Measurements from ENCODE around the gene DHDDS. TPM values are rescaled to one million over a fixed set of nuclear protein-coding genes. Genes with fewer than 3 reads are reported as not detected.
"Not testable (repeated sequence)": the region's sequence is repeated elsewhere in the genome, so short reads cannot be mapped to it uniquely, and the experiment has no call there.

Gene DHDDS
- total RNA-seq, 1 donor from 2014 or later = 30.5 TPM

DNA sequence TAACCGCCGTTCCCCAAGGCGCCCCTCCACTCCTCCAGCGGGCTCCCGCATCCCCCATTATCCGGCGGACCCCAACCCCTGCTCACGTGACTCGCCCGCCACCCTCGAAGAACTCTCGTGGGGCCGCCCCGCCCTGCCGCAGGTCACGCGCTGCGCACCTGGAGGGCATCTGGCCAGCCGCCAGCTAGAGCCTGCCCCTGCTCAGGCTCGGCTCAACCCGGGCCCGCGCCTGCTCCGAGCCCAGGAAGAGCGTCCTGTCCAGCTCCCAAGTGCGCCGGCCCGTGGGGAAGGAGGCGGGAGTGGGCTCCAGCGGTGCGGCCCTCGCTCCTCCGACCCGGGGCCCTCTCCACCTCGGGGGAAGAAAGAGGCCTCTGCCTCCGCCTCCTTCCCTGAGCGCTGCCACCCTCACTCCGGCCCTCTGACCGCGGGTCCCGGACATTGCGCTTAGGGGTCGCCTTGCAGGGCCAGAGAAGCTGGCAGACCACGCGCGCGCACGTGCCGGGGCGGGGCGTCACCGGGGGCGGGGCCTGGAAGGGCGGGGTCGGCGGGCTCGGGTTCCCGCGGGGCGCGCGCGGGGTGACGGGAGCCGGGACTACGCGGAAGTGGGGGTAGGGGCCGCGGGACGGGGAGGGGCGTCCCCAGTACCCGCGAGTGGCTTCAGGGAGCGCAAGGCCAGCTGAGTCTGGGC is 68.5 kb downstream of the DHDDS start:
- Mint-ChIP-seq H3K4me1 (peaks cover 12% of the 10 kb centered on the region), H3K27ac (no peak overlapping the region), H3K4me3 (peak overlapping the region; percentile 86), H3K27me3 (ENCODE audit: insufficient read depth, low read depth) (peaks cover 6% of the 10 kb centered on the region), H3K36me3 (no peaks in the 10 kb centered on the region), H3K9me3 (no peaks in the 10 kb centered on the region)
- Histone ChIP-seq H3K4me2 (peak overlapping the region; percentile 81), H3F3A (ENCODE audit: low read depth) (peaks cover 12% of the 10 kb centered on the region), H2AFZ (replicated peaks) (peak overlapping the region; percentile 92), H3K27me3 (no peaks in the 10 kb centered on the region), H3K9ac (no peak overlapping the region), H3K4me1 (no peaks in the 10 kb centered on the region), H3K36me3 (no peaks in the 10 kb centered on the region), H3K4me3 (peak overlapping the region; percentile 60), H3K9me3 (ENCODE audit: low read depth) (no peaks in the 10 kb centered on the region), H3K79me2 (ENCODE audit: low read depth) (no peaks in the 10 kb centered on the region), H4K20me1 (ENCODE audit: low read depth) (no peaks in the 10 kb centered on the region), H3K27ac (no peak overlapping the region)
- peak; percentile 89 for DNase-seq (ENCODE audit: low spot score)
- TF ChIP-seq, protein P1, sequence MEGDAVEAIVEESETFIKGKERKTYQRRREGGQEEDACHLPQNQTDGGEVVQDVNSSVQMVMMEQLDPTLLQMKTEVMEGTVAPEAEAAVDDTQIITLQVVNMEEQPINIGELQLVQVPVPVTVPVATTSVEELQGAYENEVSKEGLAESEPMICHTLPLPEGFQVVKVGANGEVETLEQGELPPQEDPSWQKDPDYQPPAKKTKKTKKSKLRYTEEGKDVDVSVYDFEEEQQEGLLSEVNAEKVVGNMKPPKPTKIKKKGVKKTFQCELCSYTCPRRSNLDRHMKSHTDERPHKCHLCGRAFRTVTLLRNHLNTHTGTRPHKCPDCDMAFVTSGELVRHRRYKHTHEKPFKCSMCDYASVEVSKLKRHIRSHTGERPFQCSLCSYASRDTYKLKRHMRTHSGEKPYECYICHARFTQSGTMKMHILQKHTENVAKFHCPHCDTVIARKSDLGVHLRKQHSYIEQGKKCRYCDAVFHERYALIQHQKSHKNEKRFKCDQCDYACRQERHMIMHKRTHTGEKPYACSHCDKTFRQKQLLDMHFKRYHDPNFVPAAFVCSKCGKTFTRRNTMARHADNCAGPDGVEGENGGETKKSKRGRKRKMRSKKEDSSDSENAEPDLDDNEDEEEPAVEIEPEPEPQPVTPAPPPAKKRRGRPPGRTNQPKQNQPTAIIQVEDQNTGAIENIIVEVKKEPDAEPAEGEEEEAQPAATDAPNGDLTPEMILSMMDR (IDR thresholded peaks at IDR 0.05) = peak; percentile 3
- TF ChIP-seq EZH2phosphoT487 (IDR thresholded peaks at IDR 0.05) (peak; percentile 46), EZH2 (IDR thresholded peaks at IDR 0.05) (no peak)

DNA sequence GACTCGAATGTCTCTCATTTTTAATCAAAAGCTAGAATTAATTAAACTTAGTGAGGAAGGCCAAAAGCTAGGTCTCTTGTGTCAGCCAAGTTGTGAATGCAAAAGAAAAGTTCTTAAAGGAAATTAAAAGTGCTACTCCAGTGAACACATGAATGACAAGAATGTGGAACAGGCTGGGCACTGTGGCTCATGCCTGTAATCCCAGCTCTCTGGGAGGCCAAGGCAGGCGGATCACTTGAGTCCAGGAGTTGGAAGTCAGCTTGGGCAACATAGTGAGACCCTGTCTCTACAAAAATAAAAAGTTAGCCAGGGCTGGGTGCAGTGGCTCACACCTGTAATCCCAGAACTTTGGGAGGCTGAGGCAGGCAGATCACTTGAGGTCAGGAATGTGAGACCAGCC is 78.6 kb downstream of the DHDDS start:
- not testable (repeated sequence) for H3F3A ChIP-seq (ENCODE audit: low read depth); H3K36me3 ChIP-seq; H3K27me3 Mint-ChIP-seq (ENCODE audit: insufficient read depth, low read depth); H3K4me3 Mint-ChIP-seq; H3K27ac Mint-ChIP-seq; H3K27me3 ChIP-seq; H3K4me1 ChIP-seq; H2AFZ ChIP-seq (replicated peaks); H3K9me3 ChIP-seq (ENCODE audit: low read depth); H3K4me2 ChIP-seq; H3K9me3 Mint-ChIP-seq; H3K4me1 Mint-ChIP-seq; H3K9ac ChIP-seq; DNase-seq (ENCODE audit: low spot score); H3K36me3 Mint-ChIP-seq; H3K79me2 ChIP-seq (ENCODE audit: low read depth); H3K4me3 ChIP-seq; H4K20me1 ChIP-seq (ENCODE audit: low read depth); H3K27ac ChIP-seq

DNA sequence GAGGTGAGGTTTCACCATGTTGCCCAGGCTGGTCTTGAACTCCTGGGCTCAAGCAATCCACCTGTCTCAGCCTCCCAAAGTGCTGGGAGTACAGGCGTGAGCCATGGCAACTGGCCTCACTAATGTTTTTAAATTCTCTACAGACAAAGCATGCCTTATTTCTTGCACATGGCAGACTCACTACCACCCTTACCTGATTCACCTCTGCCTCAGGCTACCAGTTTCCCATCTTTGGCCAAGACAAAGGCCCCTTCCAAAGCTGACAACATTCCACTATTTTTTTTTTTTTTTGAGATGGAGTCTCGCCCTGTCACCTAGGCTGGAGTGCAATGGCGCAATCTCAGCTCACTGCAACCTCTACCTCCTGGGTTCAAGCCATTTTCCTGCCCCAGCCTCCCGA is 83.7 kb downstream of the DHDDS start:
- H3K4me1 Mint-ChIP-seq; H3K27me3 ChIP-seq; H3K4me3 ChIP-seq; H3K79me2 ChIP-seq (ENCODE audit: low read depth); DNase-seq (ENCODE audit: low spot score); H3K27me3 Mint-ChIP-seq (ENCODE audit: insufficient read depth, low read depth); H3K27ac Mint-ChIP-seq; H3K27ac ChIP-seq; H2AFZ ChIP-seq (replicated peaks); H3K9me3 ChIP-seq (ENCODE audit: low read depth); H3K4me2 ChIP-seq; H4K20me1 ChIP-seq (ENCODE audit: low read depth); H3K36me3 ChIP-seq; H3K4me3 Mint-ChIP-seq; H3K4me1 ChIP-seq; H3K36me3 Mint-ChIP-seq; H3K9ac ChIP-seq; H3K9me3 Mint-ChIP-seq; H3F3A ChIP-seq (ENCODE audit: low read depth): not testable (repeated sequence)

DNA sequence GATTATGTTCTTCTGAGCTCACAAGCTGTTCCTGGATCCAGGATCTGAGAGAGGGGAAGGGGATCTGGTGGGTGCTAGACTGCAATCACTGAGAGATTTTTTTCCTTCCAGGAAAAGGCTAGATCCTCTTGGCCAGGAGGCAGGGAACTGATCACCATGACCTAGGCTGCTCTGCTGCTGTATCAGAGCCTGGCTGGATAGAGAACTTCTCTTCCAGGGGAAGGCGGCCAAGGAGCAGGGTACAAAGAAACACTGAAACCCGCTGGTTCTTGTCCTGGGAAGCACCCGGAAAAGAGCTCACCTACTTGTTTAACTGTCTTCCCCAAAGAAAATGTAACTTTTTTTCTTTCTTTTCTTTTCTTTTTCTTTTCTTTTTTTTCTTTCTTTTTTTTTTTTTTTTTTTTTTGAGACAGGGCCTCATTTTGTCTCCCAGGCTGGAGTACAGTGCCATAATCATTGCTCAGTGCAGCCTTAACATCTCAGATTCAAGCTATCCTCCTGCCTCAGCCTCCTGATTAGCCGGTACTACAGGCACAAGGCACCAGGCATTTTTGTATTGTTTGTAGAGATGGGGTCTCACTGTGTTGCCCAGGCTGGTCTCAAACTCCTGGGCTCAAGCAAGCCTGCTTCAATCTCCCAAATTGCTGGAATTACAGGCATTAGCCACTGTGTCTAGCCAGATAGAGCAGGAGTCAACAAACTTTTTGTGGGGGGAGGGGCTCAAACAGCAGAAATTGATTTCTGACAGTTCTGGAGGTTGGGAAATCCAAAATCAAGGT is 85.1 kb downstream of the DHDDS start:
- no peaks in the 10 kb centered on the region for H3K36me3 Mint-ChIP-seq
- Histone ChIP-seq H3K4me2 (no peak overlapping the region), H3K9ac (no peak overlapping the region), H3K36me3 (no peaks in the 10 kb centered on the region), H3K4me3 (no peak overlapping the region), H3K27ac (no peak overlapping the region), H3K4me1 (no peaks in the 10 kb centered on the region), H3K9me3 (ENCODE audit: low read depth) (no peaks in the 10 kb centered on the region), H4K20me1 (ENCODE audit: low read depth) (no peaks in the 10 kb centered on the region), H3F3A (ENCODE audit: low read depth) (no peaks in the 10 kb centered on the region), H2AFZ (replicated peaks) (peak overlapping the region; percentile 64), H3K79me2 (ENCODE audit: low read depth) (no peaks in the 10 kb centered on the region), H3K27me3 (no peaks in the 10 kb centered on the region)
- H3K4me1 Mint-ChIP-seq = peaks cover 5% of the 10 kb centered on the region
- no peak for DNase-seq (ENCODE audit: low spot score)
- TF ChIP-seq, protein P1 (IDR thresholded peaks at IDR 0.05) = no peak
- TF ChIP-seq EZH2phosphoT487 (IDR thresholded peaks at IDR 0.05) = no peak
- no peak for TF ChIP-seq EZH2 (IDR thresholded peaks at IDR 0.05)
- peaks cover 8% of the 10 kb centered on the region for H3K9me3 Mint-ChIP-seq
- no peak overlapping the region for H3K27ac Mint-ChIP-seq
- H3K4me3 Mint-ChIP-seq = no peak overlapping the region
- peaks cover 9% of the 10 kb centered on the region for H3K27me3 Mint-ChIP-seq (ENCODE audit: insufficient read depth, low read depth)
